Fibroblast of skin of left quadriceps (primary cell): ENCODE measurements around the gene CLECL1.

Source experiments
- DNase-seq, 2 experiments: peaks; one replicate each; pipeline ENCODE4 v3.0.0-alpha.2; 2013; ENCODE audit warnings: low read depth in 2 of 2

Gene CLECL1

GRCh38 chr12:9732921-9733461 lies at the start of gene CLECL1:
TSS of gene CLECL1 (minus strand) at chr12:9733097.
- DNase-seq: no peak

GRCh38 chr12:9781360-9781759 lies 48.5 kb upstream of the CLECL1 start:
- no peak for DNase-seq

- DNase-seq: no peak
Measured at GRCh38 chr12:9779209-9779608, 46.3 kb upstream of the CLECL1 start.

GRCh38 chr12:9776781-9777180 lies 43.9 kb upstream of the CLECL1 start:
- no peak for DNase-seq

- no peak for DNase-seq
Measured at GRCh38 chr12:9773216-9773877, 40.5 kb upstream of the CLECL1 start.

- DNase-seq: no peak
Measured at GRCh38 chr12:9763025-9763424, 30.1 kb upstream of the CLECL1 start.

GRCh38 chr12:9762369-9762768 lies 29.5 kb upstream of the CLECL1 start:
- no peak for DNase-seq

- DNase-seq: no peak
Measured at GRCh38 chr12:9761419-9761781, 28.5 kb upstream of the CLECL1 start.

GRCh38 chr12:9760699-9761418 lies 28.0 kb upstream of the CLECL1 start, which contains the start of gene CD69:
TSS of gene CD69 (minus strand) at chr12:9760901. CDS start at chr12:9760820, 81 bp downstream.
- DNase-seq: no peak

GRCh38 chr12:9760120-9760519 lies 27.2 kb upstream of the CLECL1 start:
- DNase-seq: no peak

GRCh38 chr12:9759694-9760093 lies 26.8 kb upstream of the CLECL1 start:
- DNase-seq: no peak

- DNase-seq: no peak
Measured at GRCh38 chr12:9758119-9758518, 25.2 kb upstream of the CLECL1 start.

- no peak for DNase-seq
Measured at GRCh38 chr12:9757433-9758025, 24.6 kb upstream of the CLECL1 start.

- no peak for DNase-seq
Measured at GRCh38 chr12:9756706-9757105, 23.8 kb upstream of the CLECL1 start.

GRCh38 chr12:9756170-9756569 lies 23.3 kb upstream of the CLECL1 start:
- DNase-seq: no peak

- DNase-seq: no peak
Measured at GRCh38 chr12:9755567-9755966, 22.7 kb upstream of the CLECL1 start.

- no peak for DNase-seq
Measured at GRCh38 chr12:9755035-9755434, 22.1 kb upstream of the CLECL1 start.

- no peak for DNase-seq
Measured at GRCh38 chr12:9754099-9754927, 21.4 kb upstream of the CLECL1 start.

- no peak for DNase-seq
Measured at GRCh38 chr12:9753498-9753897, 20.6 kb upstream of the CLECL1 start.

- DNase-seq: no peak
Measured at GRCh38 chr12:9753073-9753472, 20.2 kb upstream of the CLECL1 start.

GRCh38 chr12:9752145-9752933 lies 19.4 kb upstream of the CLECL1 start:
- no peak for DNase-seq
